ENCODE measurements around the gene TUBA3E.
"Not testable (repeated sequence)": the region's sequence is repeated elsewhere in the genome, so short reads cannot be mapped to it uniquely, and the experiment has no call there.

DNA sequence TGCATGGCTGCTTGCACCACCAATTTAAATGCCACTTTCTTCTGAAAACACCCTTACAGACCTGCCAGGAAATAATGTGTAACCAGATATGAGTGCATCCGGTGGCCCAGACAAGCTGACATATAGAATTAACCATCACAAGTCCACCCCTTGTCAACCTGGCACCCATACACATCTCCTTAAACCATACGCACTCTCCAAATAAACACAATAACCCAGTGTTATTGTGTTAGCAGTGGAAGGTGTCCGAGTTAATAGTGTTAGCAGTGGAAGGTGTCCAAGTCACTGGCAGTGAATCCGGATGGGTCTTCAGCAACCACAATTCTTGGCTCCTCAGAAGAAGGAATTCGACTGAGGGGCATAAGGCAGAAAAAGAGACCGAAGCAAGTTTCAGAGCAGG is 49.7 kb downstream of the TUBA3E start:
- TF ChIP-seq, protein P1, sequence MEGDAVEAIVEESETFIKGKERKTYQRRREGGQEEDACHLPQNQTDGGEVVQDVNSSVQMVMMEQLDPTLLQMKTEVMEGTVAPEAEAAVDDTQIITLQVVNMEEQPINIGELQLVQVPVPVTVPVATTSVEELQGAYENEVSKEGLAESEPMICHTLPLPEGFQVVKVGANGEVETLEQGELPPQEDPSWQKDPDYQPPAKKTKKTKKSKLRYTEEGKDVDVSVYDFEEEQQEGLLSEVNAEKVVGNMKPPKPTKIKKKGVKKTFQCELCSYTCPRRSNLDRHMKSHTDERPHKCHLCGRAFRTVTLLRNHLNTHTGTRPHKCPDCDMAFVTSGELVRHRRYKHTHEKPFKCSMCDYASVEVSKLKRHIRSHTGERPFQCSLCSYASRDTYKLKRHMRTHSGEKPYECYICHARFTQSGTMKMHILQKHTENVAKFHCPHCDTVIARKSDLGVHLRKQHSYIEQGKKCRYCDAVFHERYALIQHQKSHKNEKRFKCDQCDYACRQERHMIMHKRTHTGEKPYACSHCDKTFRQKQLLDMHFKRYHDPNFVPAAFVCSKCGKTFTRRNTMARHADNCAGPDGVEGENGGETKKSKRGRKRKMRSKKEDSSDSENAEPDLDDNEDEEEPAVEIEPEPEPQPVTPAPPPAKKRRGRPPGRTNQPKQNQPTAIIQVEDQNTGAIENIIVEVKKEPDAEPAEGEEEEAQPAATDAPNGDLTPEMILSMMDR (IDR thresholded peaks at IDR 0.05), result not testable (repeated sequence)
- TF ChIP-seq POLR2AphosphoS5, POLR2A (IDR thresholded peaks at IDR 0.05): not testable (repeated sequence)
